Measurements from ENCODE around the gene PRODH2.

DNA sequence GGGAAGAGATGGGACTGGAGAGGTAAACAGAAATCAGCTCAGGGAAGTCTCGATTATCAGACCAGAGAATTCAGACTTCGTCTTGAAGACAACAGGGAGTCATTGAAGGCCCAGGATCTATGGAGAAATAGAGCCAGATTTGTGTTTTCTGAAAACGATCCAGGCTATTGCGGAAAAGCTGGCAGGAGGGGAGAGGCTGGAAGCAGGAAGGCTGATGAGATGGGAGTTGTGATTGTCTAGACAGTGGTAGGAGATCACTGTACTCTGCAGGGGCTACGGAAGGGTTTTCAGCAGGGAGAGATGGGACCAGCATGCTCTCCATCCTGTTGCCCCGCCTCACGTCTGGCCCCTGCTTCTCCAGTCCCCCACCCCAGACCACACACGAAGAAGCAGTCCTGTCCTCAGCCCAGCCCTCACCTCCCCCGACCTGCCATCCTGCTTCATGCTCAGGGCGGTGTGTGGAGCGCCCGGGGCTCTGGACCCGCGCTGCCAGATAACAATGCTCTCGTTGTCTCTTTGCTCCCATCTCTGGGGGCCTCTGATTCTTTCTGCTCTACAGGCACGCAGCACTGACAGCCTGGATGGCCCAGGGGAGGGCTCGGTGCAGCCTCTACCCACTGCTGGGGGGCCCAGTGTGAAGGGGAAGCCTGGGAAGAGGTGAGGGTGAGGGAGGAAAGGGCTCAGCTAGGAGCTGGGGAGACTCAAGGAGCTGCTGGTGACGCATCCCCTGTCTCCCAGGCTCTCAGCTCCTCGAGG is 35.4 kb downstream of the PRODH2 start:
- TF ChIP-seq, protein P1, sequence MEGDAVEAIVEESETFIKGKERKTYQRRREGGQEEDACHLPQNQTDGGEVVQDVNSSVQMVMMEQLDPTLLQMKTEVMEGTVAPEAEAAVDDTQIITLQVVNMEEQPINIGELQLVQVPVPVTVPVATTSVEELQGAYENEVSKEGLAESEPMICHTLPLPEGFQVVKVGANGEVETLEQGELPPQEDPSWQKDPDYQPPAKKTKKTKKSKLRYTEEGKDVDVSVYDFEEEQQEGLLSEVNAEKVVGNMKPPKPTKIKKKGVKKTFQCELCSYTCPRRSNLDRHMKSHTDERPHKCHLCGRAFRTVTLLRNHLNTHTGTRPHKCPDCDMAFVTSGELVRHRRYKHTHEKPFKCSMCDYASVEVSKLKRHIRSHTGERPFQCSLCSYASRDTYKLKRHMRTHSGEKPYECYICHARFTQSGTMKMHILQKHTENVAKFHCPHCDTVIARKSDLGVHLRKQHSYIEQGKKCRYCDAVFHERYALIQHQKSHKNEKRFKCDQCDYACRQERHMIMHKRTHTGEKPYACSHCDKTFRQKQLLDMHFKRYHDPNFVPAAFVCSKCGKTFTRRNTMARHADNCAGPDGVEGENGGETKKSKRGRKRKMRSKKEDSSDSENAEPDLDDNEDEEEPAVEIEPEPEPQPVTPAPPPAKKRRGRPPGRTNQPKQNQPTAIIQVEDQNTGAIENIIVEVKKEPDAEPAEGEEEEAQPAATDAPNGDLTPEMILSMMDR (conservative IDR thresholded peaks at IDR 0.05; ENCODE audit: low read depth, low read length), result no peak
- no peak for TF ChIP-seq EZH2 (IDR thresholded peaks at IDR 0.05; ENCODE audit: borderline replicate concordance, low read depth, low read length, poor library complexity, severe bottlenecking)
